Sigmoid colon (tissue), 4 donors: ENCODE measurements around the gene LBX2.

ENCODE experiments used
- POLR2A ChIP-seq, 2 donors: fragments of 450-650 bp; IDR thresholded peaks; one replicate each; pipeline ENCODE4 v1.6.1; 2016; ENCODE audit warnings: antibody characterized with exemption in 2 of 2, mild to moderate bottlenecking in 2 of 2, moderate library complexity in 2 of 2
- POLR2AphosphoS5 ChIP-seq, 4 donors: sonication (generic); formaldehyde crosslinking; IDR thresholded peaks; one replicate each; pipeline ENCODE4 v1.6.1; 2017; ENCODE audit warnings: antibody characterized with exemption in 4 of 4
- TF ChIP-seq, protein P1 (sequence below), 4 experiments: fragments of 450-650 bp in 3 of 4; fragments of 200-600 bp in 1 of 4; IDR thresholded peaks; one replicate each; pipeline ENCODE4 v1.5.1; 2016 to 2019; ENCODE audit warnings: antibody characterized with exemption in 4 of 4, mild to moderate bottlenecking in 3 of 4, moderate library complexity in 2 of 4

DNA sequence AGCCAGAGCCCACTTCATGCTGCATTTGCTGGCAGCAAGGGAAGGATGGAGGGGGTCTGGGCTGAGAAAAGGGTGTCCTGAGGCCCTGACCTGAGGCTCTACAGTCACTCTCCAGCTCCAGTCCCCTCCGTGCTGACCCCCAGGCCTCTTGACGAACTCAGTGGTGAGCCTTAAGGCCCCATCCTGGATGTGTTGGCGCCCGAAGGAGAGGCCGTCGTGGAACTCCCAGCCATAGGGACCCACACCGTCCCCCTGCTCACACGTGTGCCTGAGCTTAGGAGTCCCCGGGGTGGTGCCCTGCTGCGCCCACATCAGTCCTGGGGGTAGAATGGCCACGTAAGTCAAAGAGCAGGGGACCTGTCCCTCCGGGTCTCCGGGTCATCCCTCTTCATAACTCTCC, 35.0 kb downstream of the LBX2 start:
- TF ChIP-seq, protein P1, sequence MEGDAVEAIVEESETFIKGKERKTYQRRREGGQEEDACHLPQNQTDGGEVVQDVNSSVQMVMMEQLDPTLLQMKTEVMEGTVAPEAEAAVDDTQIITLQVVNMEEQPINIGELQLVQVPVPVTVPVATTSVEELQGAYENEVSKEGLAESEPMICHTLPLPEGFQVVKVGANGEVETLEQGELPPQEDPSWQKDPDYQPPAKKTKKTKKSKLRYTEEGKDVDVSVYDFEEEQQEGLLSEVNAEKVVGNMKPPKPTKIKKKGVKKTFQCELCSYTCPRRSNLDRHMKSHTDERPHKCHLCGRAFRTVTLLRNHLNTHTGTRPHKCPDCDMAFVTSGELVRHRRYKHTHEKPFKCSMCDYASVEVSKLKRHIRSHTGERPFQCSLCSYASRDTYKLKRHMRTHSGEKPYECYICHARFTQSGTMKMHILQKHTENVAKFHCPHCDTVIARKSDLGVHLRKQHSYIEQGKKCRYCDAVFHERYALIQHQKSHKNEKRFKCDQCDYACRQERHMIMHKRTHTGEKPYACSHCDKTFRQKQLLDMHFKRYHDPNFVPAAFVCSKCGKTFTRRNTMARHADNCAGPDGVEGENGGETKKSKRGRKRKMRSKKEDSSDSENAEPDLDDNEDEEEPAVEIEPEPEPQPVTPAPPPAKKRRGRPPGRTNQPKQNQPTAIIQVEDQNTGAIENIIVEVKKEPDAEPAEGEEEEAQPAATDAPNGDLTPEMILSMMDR (IDR thresholded peaks at IDR 0.05), result no peak
- no peak for TF ChIP-seq POLR2A (IDR thresholded peaks at IDR 0.05)
- TF ChIP-seq POLR2AphosphoS5 (IDR thresholded peaks at IDR 0.05), result no peak
